ENCODE data around the gene UGT1A8.

The UGT1A8 gene

DNA sequence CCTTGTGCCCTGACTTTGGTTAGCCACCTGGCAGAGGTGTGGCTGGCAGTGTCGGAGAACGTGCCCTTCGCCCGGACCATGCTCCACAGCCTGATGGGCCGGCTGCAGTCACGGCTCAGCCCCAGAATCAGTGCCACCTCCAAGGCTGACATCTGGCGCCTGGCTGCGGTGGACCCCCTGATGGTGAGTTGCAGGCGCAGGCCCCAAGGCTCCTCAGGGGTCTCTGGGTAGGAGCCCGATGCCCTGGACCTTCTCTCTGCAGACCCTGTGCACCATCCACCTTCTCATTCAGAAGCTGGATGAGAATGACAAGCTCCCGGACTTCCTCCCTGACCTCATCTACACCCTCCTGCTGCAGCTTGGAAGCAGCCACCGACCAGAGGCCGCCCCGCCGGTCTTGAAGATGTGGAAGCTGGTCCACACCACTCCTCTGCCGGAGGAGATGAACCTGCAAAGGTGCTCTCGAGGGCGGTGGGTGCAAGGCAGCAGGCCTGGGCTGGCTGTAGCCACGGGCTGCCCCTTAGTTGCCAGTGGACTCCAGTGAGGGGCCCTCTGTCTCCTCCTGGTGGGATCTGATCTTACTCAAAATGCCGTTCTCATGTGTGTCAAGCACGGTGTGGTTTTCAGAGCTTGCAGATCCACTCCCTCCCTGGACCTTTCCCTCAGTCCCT, 204.8 kb downstream of the UGT1A8 start:
- no peak for DNase-seq

Measured in activated naive CD4-positive, alpha-beta T cell treated with anti-CD3 and anti-CD28 coated beads, Interleukin-2, amount 50 U/mL, for 16 hours (primary cell).